ENCODE results near the gene DPF1.

DNA sequence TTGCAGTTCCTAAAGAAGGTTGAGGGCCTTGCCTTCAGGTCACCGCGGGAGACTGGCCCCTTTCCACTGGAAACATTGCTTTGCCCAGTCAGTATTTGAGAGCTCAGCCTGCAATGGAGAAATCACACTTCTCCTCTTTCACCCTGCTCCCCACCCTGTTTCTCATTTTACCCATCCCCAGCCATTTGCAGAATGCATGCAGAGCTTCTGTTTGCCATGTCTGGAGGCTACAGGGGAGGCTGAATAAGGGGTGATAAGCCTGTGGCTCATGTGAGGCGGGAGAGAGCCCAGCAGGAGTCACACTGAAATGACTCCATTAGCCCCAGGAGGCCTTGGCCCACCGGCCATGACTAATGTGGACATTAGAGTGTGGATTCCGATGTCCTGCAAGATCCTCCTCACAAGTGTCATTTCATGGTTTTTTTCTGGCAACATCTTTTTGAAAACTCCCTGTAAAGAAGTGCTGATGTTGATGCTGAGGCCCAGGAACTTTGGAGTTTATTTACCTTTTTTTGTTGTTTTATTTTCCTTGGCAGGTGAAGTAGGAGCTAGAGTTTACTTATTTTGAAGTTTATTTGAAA lies 46.7 kb upstream of the DPF1 start:
- TF ChIP-seq, protein P1, sequence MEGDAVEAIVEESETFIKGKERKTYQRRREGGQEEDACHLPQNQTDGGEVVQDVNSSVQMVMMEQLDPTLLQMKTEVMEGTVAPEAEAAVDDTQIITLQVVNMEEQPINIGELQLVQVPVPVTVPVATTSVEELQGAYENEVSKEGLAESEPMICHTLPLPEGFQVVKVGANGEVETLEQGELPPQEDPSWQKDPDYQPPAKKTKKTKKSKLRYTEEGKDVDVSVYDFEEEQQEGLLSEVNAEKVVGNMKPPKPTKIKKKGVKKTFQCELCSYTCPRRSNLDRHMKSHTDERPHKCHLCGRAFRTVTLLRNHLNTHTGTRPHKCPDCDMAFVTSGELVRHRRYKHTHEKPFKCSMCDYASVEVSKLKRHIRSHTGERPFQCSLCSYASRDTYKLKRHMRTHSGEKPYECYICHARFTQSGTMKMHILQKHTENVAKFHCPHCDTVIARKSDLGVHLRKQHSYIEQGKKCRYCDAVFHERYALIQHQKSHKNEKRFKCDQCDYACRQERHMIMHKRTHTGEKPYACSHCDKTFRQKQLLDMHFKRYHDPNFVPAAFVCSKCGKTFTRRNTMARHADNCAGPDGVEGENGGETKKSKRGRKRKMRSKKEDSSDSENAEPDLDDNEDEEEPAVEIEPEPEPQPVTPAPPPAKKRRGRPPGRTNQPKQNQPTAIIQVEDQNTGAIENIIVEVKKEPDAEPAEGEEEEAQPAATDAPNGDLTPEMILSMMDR (IDR thresholded peaks at IDR 0.05): no peak
- peak; percentile 78; the same call in 1 of the 2 replicates for TF ChIP-seq POLR2AphosphoS5 (IDR thresholded peaks at IDR 0.05; ENCODE audit: low read depth, low read length)

Measured in Panc1 (cell line).